GM12878 (cell line): ENCODE results near the gene CCDC110. TPM values are rescaled to one million over a fixed set of nuclear protein-coding genes. Genes with fewer than 3 reads are reported as not detected.

Experiments
- HDGF ChIP-seq: fragments of 450-650 bp; IDR thresholded peaks from 2 replicates; pipeline ENCODE4 v1.6.1; 2016; ENCODE audit warnings: antibody characterized with exemption
- HSF1 ChIP-seq: fragments of 150-350 bp; IDR thresholded peaks from 2 replicates; pipeline ENCODE4 v1.6.1; 2014; ENCODE audit warnings: mild to moderate bottlenecking, low read depth, low read length
- JUND ChIP-seq: IDR thresholded peaks from 2 replicates; pipeline ENCODE4 v1.6.1; 2012; ENCODE audit warnings: low read depth, mild to moderate bottlenecking, low read length, improper control_type of control experiment, moderate library complexity
- NR2C2 ChIP-seq: IDR thresholded peaks from 2 replicates; pipeline ENCODE4 v1.6.1; 2011; ENCODE audit warnings: borderline replicate concordance, low read depth; ENCODE audit not compliant: control insufficient read depth, insufficient read length
- POLR2AphosphoS2 ChIP-seq: IDR thresholded peaks from 2 replicates; pipeline ENCODE4 v1.6.1; 2011; ENCODE audit warnings: low read depth, mild to moderate bottlenecking, low read length, improper control_type of control experiment, moderate library complexity
- RBBP5 ChIP-seq: fragments of 200-600 bp; sonication (generic); conservative IDR thresholded peaks from 2 replicates; pipeline ENCODE4 v1.6.1; 2016
- SMARCA5 ChIP-seq: fragments of 450-650 bp; IDR thresholded peaks from 2 replicates; pipeline ENCODE4 v1.6.1; 2017; ENCODE audit warnings: mild to moderate bottlenecking
- SREBF1 ChIP-seq: IDR thresholded peaks from 2 replicates; pipeline ENCODE4 v1.6.1; 2012; ENCODE audit warnings: mild to moderate bottlenecking, low read length
- SREBF2 ChIP-seq: IDR thresholded peaks from 2 replicates; pipeline ENCODE4 v1.6.1; 2012; ENCODE audit warnings: mild to moderate bottlenecking, low read length
- SRF ChIP-seq, 2 experiments: IDR thresholded peaks; 2 replicates each; pipeline ENCODE4 v1.6.1; 2011; ENCODE audit warnings: low read depth in 2 of 2, low read length in 2 of 2, mild to moderate bottlenecking in 1 of 2, moderate library complexity in 1 of 2
- ZBTB11 ChIP-seq: fragments of 450-650 bp; formaldehyde crosslinking; IDR thresholded peaks from 2 replicates; pipeline ENCODE4 v1.5.0; 2022; ENCODE audit warnings: mild to moderate bottlenecking, missing genetic modification characterization
- ZBTB4 ChIP-seq: fragments of 450-650 bp; formaldehyde crosslinking; IDR thresholded peaks from 2 replicates; pipeline ENCODE4 v1.4.0; 2022; ENCODE audit warnings: mild to moderate bottlenecking, moderate library complexity
- ZNF24 ChIP-seq: fragments of 450-650 bp; IDR thresholded peaks from 2 replicates; pipeline ENCODE4 v1.6.1; 2017; ENCODE audit warnings: antibody characterized with exemption, mild to moderate bottlenecking
- ZNF687 ChIP-seq: fragments of 450-650 bp; IDR thresholded peaks from 2 replicates; pipeline ENCODE4 v1.6.1; 2017; ENCODE audit warnings: mild to moderate bottlenecking, moderate library complexity
- polyA plus RNA-seq, 11 experiments: library from polyadenylated mRNA; depleted of rRNA in 4 of 11; unstranded in 6 of 11; stranded (reverse) in 5 of 11; fragments of >200 nt; fragmentation: Nextera tagmentation in 4 of 11; fragmentation: Illumina TruSeq in 1 of 11; extraction: Ambion mirVana in 4 of 11; extraction: Trizol in 1 of 11; gene quantifications; 1 replicate in 1 of 11; 2 replicates in 10 of 11; pipeline versions ENCODE4 v1.2.1 to v1.2.3, GENCODE V29; 2011 to 2016; ENCODE audit warnings: inconsistent platforms in 2 of 11, missing spikeins in 2 of 11, low read depth in 1 of 11
- total RNA-seq, 4 experiments: library from RNA; depleted of rRNA in 3 of 4; stranded (reverse); fragments of >200 nt in 3 of 4; fragmentation: Illumina TruSeq in 1 of 4; extraction: Trizol in 1 of 4; gene quantifications; 2 replicates each; pipeline versions ENCODE4 v1.2.1 to v1.2.3, GENCODE V29; 2013 to 2021

The CCDC110 gene
- total and polyA plus RNA-seq, 10 of the 15 experiments (the other 5 are each of a cell fraction or from before 2014, with no cell fraction given) = 0.85 to 3.1 (median 2.1) TPM; not detected in 1

DNA sequence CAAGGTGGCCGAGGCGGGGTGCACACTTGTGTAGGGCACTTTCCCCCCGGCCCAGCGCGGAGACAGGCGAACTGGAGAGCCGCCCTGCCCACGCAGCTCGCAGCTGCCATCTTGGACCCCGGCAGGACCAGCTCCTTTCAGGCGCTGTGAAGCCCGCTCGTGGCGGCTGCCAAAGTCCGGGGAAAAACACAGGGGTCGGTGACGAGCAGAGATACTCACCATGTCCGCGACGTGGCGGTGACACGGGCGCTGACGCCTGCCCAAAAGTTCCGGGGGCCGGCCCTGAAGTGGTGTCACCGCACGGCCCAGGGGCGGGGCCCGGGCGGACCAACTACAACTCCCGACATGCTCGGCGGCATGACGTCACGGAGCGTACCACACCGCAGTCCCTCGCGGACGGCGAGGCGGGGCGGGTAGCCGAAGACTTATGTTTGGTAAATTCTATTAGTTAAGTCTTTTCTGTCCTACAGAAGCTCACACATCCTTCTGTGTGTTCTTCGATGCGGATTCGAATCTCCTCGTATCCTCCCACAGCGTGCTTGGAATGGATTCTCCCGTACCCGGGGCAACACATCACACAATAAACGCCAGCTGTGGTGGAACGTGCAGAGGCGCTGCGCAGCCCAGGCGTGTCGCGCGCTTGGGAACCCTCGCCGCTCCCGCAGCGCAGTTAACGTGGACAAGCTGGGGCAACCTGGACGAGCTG is 45.7 kb downstream of the CCDC110 start, which contains the start of gene UFSP2 (continued):
- TF ChIP-seq ZBTB4 (no peak), ZBTB11 (CRISPR knock-in tag) (no peak), RBBP5 (0 out of 2 replicates have a peak, but pooled peaks have one; percentile 64), ZNF24 (no peak), ZNF687 (0 out of 2 replicates have a peak, but pooled peaks have one; percentile 29), SREBF1 (peak; percentile 99), SREBF2 (no peak), SMARCA5 (no peak), HSF1 (0 out of 2 replicates have a peak, but pooled peaks have one; percentile 30), NR2C2 (no peak), POLR2AphosphoS2 (no peak), SRF (IDR thresholded peaks at IDR 0.05; ENCODE audit: low read depth in 2 of 2, low read length in 2 of 2) (no peak), HDGF (no peak), JUND (peak; percentile 99)
